Transverse colon (tissue), 4 donors: Measurements from ENCODE around the gene NOX3. TPM values are rescaled to one million over a fixed set of nuclear protein-coding genes. Genes with fewer than 3 reads are reported as not detected.

ENCODE experiments used
- DNase-seq: peaks from one replicate; pipeline ENCODE4 v3.0.0-alpha.2; 2019
- H3K27ac ChIP-seq, 4 donors: fragments of 200-600 bp; sonication (generic); 2 replicates each; pipeline ENCODE4 v1.5.1; 2016 to 2018; ENCODE audit warnings: inconsistent platforms in 4 of 4
- H3K27me3 ChIP-seq: fragments of 200-600 bp; sonication (generic); 2 replicates; pipeline ENCODE4 v1.5.1; 2017; ENCODE audit warnings: inconsistent platforms
- H3K36me3 ChIP-seq, 4 donors: fragments of 200-600 bp; sonication (generic); 2 replicates each; pipeline ENCODE4 v1.5.1; 2017 to 2019; ENCODE audit warnings: inconsistent platforms in 4 of 4
- H3K4me1 ChIP-seq, 4 donors: fragments of 200-600 bp; sonication (generic); 2 replicates each; pipeline ENCODE4 v1.5.1; 2017 to 2020; ENCODE audit warnings: inconsistent platforms in 4 of 4
- H3K4me3 ChIP-seq, 4 donors: fragments of 200-600 bp; sonication (generic); 1 replicate in 1 of 4; 2 replicates in 3 of 4; pipeline versions ENCODE4 v1.5.1 to v1.6.1; 2017 to 2019; ENCODE audit warnings: inconsistent platforms in 4 of 4
- H3K9me3 ChIP-seq, 2 donors: fragments of 200-600 bp; sonication (generic); 2 replicates each; pipeline ENCODE4 v1.5.1; 2017 to 2019; ENCODE audit warnings: inconsistent platforms in 2 of 2
- CTCF ChIP-seq, 5 experiments: fragments of 200-600 bp in 3 of 5; fragments of 450-650 bp in 2 of 5; sonication (generic) in 3 of 5; IDR thresholded peaks; 1 replicate in 2 of 5; 2 replicates in 3 of 5; pipeline ENCODE4 v1.5.1; 2016 to 2017; ENCODE audit warnings: antibody characterized with exemption in 5 of 5, inconsistent platforms in 3 of 5, mild to moderate bottlenecking in 2 of 5, moderate library complexity in 1 of 5
- EP300 ChIP-seq: sonication (generic); formaldehyde crosslinking; IDR thresholded peaks from one replicate; pipeline ENCODE4 v1.6.1; 2017; ENCODE audit warnings: antibody characterized with exemption, low read depth
- POLR2A ChIP-seq: fragments of 450-650 bp; IDR thresholded peaks from one replicate; pipeline ENCODE4 v1.6.1; 2016; ENCODE audit warnings: antibody characterized with exemption, mild to moderate bottlenecking, moderate library complexity
- POLR2AphosphoS5 ChIP-seq, 3 donors: sonication (generic); formaldehyde crosslinking; IDR thresholded peaks; one replicate each; pipeline ENCODE4 v1.6.1; 2016; ENCODE audit warnings: antibody characterized with exemption in 3 of 3
- WGBS, 2 donors: methylation state at CpG; one replicate each; pipeline ENCODE4 v1.1.5; 2018; ENCODE audit warnings: low coverage in 1 of 2; 5-methylcytosine and 5-hydroxymethylcytosine counted together
- in situ Hi-C, 4 donors: fragments of 200-750 bp; cut with MboI; loops; one replicate each; pipeline versions ENCODE4 v1.15.0 to v1.15.1; 2017; ENCODE audit warnings: low sequenced_read_pairs in 3 of 4, low pct_ligation_motif_present in 1 of 4, low pct_unique_long_range_greater_than_20kb in 1 of 4
- intact Hi-C: fragments of 100-400 bp; cut with DNase I; formaldehyde crosslinking; loops from one replicate; pipeline ENCODE4 v1.15.1; 2023; ENCODE audit warnings: low total_unique reads
- total RNA-seq, 4 donors: library from RNA; depleted of rRNA; stranded (reverse); fragments of >200 nt; gene quantifications; one replicate each; pipeline ENCODE4 v1.1.0, GENCODE V29; 2016

Gene NOX3
- not detected for total RNA-seq

GRCh38 chr6:155455766-155456165 is at the start of gene NOX3:
TSS of gene NOX3 (minus strand) at chr6:155455839. CDS start at chr6:155455800, 39 bp downstream.
- no peak for DNase-seq
- intact Hi-C loops: no loop called here
- no peak for TF ChIP-seq POLR2AphosphoS5 (IDR thresholded peaks at IDR 0.05)
- no peak for TF ChIP-seq POLR2A
- TF ChIP-seq CTCF (IDR thresholded peaks at IDR 0.05): no peak
- TF ChIP-seq EP300: no peak

GRCh38 chr6:155504848-155505607 is 49.4 kb upstream of the NOX3 start:
- intact Hi-C loops: no loop called here
- H3K4me3 ChIP-seq: no peak overlapping the region
- H3K4me1 ChIP-seq: no peaks in the 10 kb centered on the region
- no peak overlapping the region for H3K27ac ChIP-seq
- no peaks in the 10 kb centered on the region for H3K27me3 ChIP-seq
- no peaks in the 10 kb centered on the region for H3K36me3 ChIP-seq
- WGBS, 2 donors: 77 to 84% methylated on average over 5 of the region's 5 CpGs
- TF ChIP-seq POLR2AphosphoS5 (IDR thresholded peaks at IDR 0.05) (no peak), EP300 (no peak), POLR2A (no peak), CTCF (IDR thresholded peaks at IDR 0.05) (no peak)
- peaks cover 0 to 4% of the 10 kb centered on the region in 2 donors for H3K9me3 ChIP-seq
- no peak for DNase-seq
- in situ Hi-C loops: no loop called here

More at GRCh38 chr6:155455766-155456165, at the start of gene NOX3:
- Histone ChIP-seq H3K4me1 (no peaks in the 10 kb centered on the region), H3K9me3 (no peaks in the 10 kb centered on the region), H3K4me3 (no peak within 1 kb of the TSS), H3K27me3 (no peaks in the 10 kb centered on the region), H3K36me3 (no peaks in the 10 kb centered on the region), H3K27ac (no peak within 1 kb of the TSS)
- WGBS, 2 donors: 73 to 100% methylated on average over 3 to 5 of the region's 5 CpGs
- in situ Hi-C loops: no loop called here

- WGBS, 2 donors: 89 to 96% methylated on average over 1 of the region's 1 CpG
- Histone ChIP-seq H3K4me3 (no peak overlapping the region), H3K27ac (no peak overlapping the region), H3K4me1 (no peaks in the 10 kb centered on the region), H3K9me3 (peaks cover 0 to 4% of the 10 kb centered on the region in 2 donors), H3K27me3 (no peaks in the 10 kb centered on the region), H3K36me3 (no peaks in the 10 kb centered on the region)
- intact Hi-C loops: no loop called here
- in situ Hi-C loops: no loop called here
- TF ChIP-seq POLR2AphosphoS5 (IDR thresholded peaks at IDR 0.05) (no peak), EP300 (no peak), POLR2A (no peak), CTCF (IDR thresholded peaks at IDR 0.05) (no peak)
- DNase-seq: no peak
Measured at GRCh38 chr6:155502393-155502792, 46.8 kb upstream of the NOX3 start.

- 94 to 100% methylated on average over 1 to 4 of the region's 4 CpGs for WGBS, 2 donors
- TF ChIP-seq CTCF (IDR thresholded peaks at IDR 0.05): no peak
- no peak for TF ChIP-seq POLR2AphosphoS5 (IDR thresholded peaks at IDR 0.05)
- no peak for TF ChIP-seq EP300
- TF ChIP-seq POLR2A: no peak
- intact Hi-C loops (no loop called here), in situ Hi-C loops (no loop called here)
- H3K36me3 ChIP-seq: no peaks in the 10 kb centered on the region
- peaks cover 0 to 10% (median 0%) of the 10 kb centered on the region in 4 donors for H3K4me1 ChIP-seq
- H3K4me3 ChIP-seq: no peak overlapping the region
- no peaks in the 10 kb centered on the region for H3K27me3 ChIP-seq
- no peak for DNase-seq
- H3K9me3 ChIP-seq: peaks cover 0 to 4% of the 10 kb centered on the region in 2 donors
- no peak overlapping the region for H3K27ac ChIP-seq
Measured at GRCh38 chr6:155499574-155499973, 43.9 kb upstream of the NOX3 start.
